DMS114 treated with DMSO at 0.1 percent for 48 hours (cell line): Measurements from ENCODE around the gene TENT4B.
"Not testable (repeated sequence)": the region's sequence is repeated elsewhere in the genome, so short reads cannot be mapped to it uniquely, and the experiment has no call there.

ENCODE experiments used
- DNase-seq: peaks from one replicate; lab custom pipeline; 2025; ENCODE audit not compliant: unreplicated experiment; lab: John Stamatoyannopoulos, UW

The TENT4B gene

GRCh38 chr16:50229149-50229726, 76.1 kb downstream of the TENT4B start:
- DNase-seq, result no peak

GRCh38 chr16:50234771-50235556, 81.9 kb downstream of the TENT4B start:
- DNase-seq, result no peak

- DNase-seq, result no peak
Observed at GRCh38 chr16:50235581-50235980, 82.5 kb downstream of the TENT4B start.

- DNase-seq, result no peak
Observed at GRCh38 chr16:50238314-50238713, 85.2 kb downstream of the TENT4B start.

- no peak for DNase-seq
Observed at GRCh38 chr16:50238868-50239301, 85.8 kb downstream of the TENT4B start.

GRCh38 chr16:50243024-50243423, 89.9 kb downstream of the TENT4B start:
- DNase-seq, result not testable (repeated sequence)

- DNase-seq, result no peak
Observed at GRCh38 chr16:50244140-50244503, 91.0 kb downstream of the TENT4B start.

- DNase-seq, result no peak
Observed at GRCh38 chr16:50244504-50245416, 91.7 kb downstream of the TENT4B start.

- no peak for DNase-seq
Observed at GRCh38 chr16:50245417-50246298, 92.6 kb downstream of the TENT4B start.

GRCh38 chr16:50246299-50247122, 93.4 kb downstream of the TENT4B start:
- no peak for DNase-seq

- DNase-seq, result no peak
Observed at GRCh38 chr16:50247123-50247905, 94.2 kb downstream of the TENT4B start.

- DNase-seq, result no peak
Observed at GRCh38 chr16:50247906-50248608, 95.0 kb downstream of the TENT4B start.

GRCh38 chr16:50248845-50249244, 95.7 kb downstream of the TENT4B start:
- DNase-seq, result no peak

GRCh38 chr16:50251375-50252081, 98.4 kb downstream of the TENT4B start:
- no peak for DNase-seq

- no peak for DNase-seq
Observed at GRCh38 chr16:50252082-50252611, 99.0 kb downstream of the TENT4B start.

GRCh38 chr16:50252874-50253513, 99.9 kb downstream of the TENT4B start:
- DNase-seq, result no peak

- no peak for DNase-seq
Observed at GRCh38 chr16:50253514-50253910, 100.4 kb downstream of the TENT4B start.
